BJ (cell line): Measurements from ENCODE around the gene PDHX. TPM values are rescaled to one million over a fixed set of nuclear protein-coding genes. Genes with fewer than 3 reads are reported as not detected.
"Not testable (repeated sequence)": the region's sequence is repeated elsewhere in the genome, so short reads cannot be mapped to it uniquely, and the experiment has no call there.

Experiments
- CTCF ChIA-PET: fragments of 350-600 bp; formaldehyde crosslinking; extraction: SDS; loops from one replicate; lab custom pipeline; 2021; ENCODE audit warnings: antibody characterized with exemption, inconsistent platforms; lab: Yijun Ruan, JAX
- POLR2A ChIA-PET: fragments of 300-600 bp; sonication (Branson Sonifier 250); formaldehyde crosslinking; extraction: SDS; loops from one replicate; lab custom pipeline; 2021; ENCODE audit warnings: antibody characterized with exemption; lab: Charles Lee
- DNase-seq: peaks from one replicate; pipeline ENCODE4 v3.0.0-alpha.2; 2011; ENCODE audit warnings: low read depth
- H3K27me3 ChIP-seq: 2 replicates; pipeline ENCODE4 v1.6.0; 2011; ENCODE audit warnings: low read length; ENCODE audit not compliant: control insufficient read depth, insufficient read depth
- H3K36me3 ChIP-seq: 2 replicates; pipeline ENCODE4 v1.5.1; 2011; ENCODE audit warnings: low read length; ENCODE audit not compliant: control insufficient read depth, insufficient read depth
- H3K4me3 ChIP-seq: 2 replicates; pipeline ENCODE4 v1.5.1; 2011; ENCODE audit warnings: low read depth, mild to moderate bottlenecking, control low read depth, low read length
- polyA plus RNA-seq: library from polyadenylated mRNA; depleted of rRNA; stranded (reverse); fragments of >200 nt; gene quantifications from 2 replicates; pipeline ENCODE4 v1.2.3, GENCODE V29; 2011
- TF ChIP-seq, protein P1 (sequence below): IDR thresholded peaks from 2 replicates; pipeline ENCODE4 v1.5.1; 2011; ENCODE audit warnings: low read depth, mild to moderate bottlenecking, control low read depth, inconsistent platforms, low read length, moderate library complexity; ENCODE audit not compliant: insufficient read depth

Gene PDHX
- polyA plus RNA-seq, 1 experiment: 21.7 TPM

DNA sequence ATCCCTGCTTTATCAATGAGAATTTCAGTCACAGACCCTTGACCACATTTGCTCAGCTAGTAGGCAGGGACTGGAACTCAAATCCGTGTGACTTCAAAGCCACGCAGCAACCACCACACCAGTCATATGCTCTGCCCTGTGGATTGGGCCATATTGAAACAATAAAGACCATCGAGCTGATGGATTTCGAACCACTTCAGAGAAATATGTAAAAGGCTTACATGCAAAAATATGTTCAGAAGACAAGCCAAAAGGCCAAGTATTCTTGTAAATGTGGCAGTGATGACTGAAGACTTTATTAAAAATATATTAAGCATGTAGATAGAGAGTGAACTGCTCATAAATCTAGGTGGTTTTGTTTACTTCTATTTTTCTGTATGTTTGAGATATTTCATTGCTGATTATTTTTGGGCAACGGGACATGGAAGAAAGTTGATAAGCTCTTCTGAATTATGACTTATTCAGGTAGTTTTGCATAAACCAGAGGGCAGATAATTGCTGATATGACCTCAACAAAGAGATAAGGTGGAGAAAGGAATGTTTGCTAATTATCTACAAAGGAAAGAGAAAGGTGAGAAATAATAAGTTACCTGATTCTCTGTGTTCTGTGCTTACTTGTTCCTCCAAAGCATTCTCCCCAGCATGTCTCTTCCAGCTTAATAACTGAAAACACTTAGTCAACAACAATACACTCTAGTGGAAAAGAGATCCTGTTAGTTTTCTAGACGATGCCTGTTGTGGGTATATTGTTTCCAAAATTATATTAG is 99.4 kb downstream of the PDHX start:
- CTCF ChIA-PET: interaction anchor here (0.6 to 1.4 kb wide), 2 partner anchors 16 to 18 kb away, joined by 3 read pairs; no protein-coding TSS in a partner anchor
- TF ChIP-seq, protein P1, sequence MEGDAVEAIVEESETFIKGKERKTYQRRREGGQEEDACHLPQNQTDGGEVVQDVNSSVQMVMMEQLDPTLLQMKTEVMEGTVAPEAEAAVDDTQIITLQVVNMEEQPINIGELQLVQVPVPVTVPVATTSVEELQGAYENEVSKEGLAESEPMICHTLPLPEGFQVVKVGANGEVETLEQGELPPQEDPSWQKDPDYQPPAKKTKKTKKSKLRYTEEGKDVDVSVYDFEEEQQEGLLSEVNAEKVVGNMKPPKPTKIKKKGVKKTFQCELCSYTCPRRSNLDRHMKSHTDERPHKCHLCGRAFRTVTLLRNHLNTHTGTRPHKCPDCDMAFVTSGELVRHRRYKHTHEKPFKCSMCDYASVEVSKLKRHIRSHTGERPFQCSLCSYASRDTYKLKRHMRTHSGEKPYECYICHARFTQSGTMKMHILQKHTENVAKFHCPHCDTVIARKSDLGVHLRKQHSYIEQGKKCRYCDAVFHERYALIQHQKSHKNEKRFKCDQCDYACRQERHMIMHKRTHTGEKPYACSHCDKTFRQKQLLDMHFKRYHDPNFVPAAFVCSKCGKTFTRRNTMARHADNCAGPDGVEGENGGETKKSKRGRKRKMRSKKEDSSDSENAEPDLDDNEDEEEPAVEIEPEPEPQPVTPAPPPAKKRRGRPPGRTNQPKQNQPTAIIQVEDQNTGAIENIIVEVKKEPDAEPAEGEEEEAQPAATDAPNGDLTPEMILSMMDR: no peak
- no peak for DNase-seq
- no peak overlapping the region for H3K4me3 ChIP-seq
- H3K27me3 ChIP-seq: no peaks in the 10 kb centered on the region
- POLR2A ChIA-PET: no interaction called here
- no peaks in the 10 kb centered on the region for H3K36me3 ChIP-seq

- ChIA-PET POLR2A (no interaction called here), CTCF (interaction anchor here (1.1 to 2.0 kb wide), 3 partner anchors 14 to 287 kb away, joined by 3 to 5 read pairs (median 3); no protein-coding TSS in a partner anchor)
- Histone ChIP-seq H3K27me3 (no peaks in the 10 kb centered on the region), H3K4me3 (no peak overlapping the region), H3K36me3 (no peaks in the 10 kb centered on the region)
- DNase-seq: no peak
- TF ChIP-seq, protein P1: no peak
These were observed 100.5 kb downstream of the PDHX start for GRCh38 chr11:35016916-35017315.

GRCh38 chr11:35017528-35018342 is 101.3 kb downstream of the PDHX start:
- TF ChIP-seq, protein P1: no peak
- ChIA-PET POLR2A (no interaction called here), CTCF (interaction anchor here (1.1 to 2.0 kb wide), 3 partner anchors 13 to 286 kb away, joined by 3 to 5 read pairs (median 3); no protein-coding TSS in a partner anchor)
- Histone ChIP-seq H3K27me3 (no peaks in the 10 kb centered on the region), H3K4me3 (no peak overlapping the region), H3K36me3 (no peaks in the 10 kb centered on the region)
- DNase-seq: no peak

- CTCF ChIA-PET: no interaction called here
- TF ChIP-seq, protein P1: no peak
- POLR2A ChIA-PET: no interaction called here
These were observed 105.2 kb downstream of the PDHX start for GRCh38 chr11:35021589-35021988.

GRCh38 chr11:35023940-35024339 is 107.5 kb downstream of the PDHX start:
- POLR2A ChIA-PET, DNase-seq, H3K27me3 ChIP-seq, H3K36me3 ChIP-seq, CTCF ChIA-PET, H3K4me3 ChIP-seq: not testable (repeated sequence)

More at GRCh38 chr11:35021589-35021988, 105.2 kb downstream of the PDHX start:
- Histone ChIP-seq H3K36me3 (no peaks in the 10 kb centered on the region), H3K27me3 (no peaks in the 10 kb centered on the region), H3K4me3 (no peak overlapping the region)
- DNase-seq: no peak

GRCh38 chr11:35028007-35028406 is 111.6 kb downstream of the PDHX start:
- H3K4me3 ChIP-seq, DNase-seq, CTCF ChIA-PET, H3K36me3 ChIP-seq, POLR2A ChIA-PET, H3K27me3 ChIP-seq: not testable (repeated sequence)
